ENCODE results near the gene EPB41L2.

The EPB41L2 gene

DNA sequence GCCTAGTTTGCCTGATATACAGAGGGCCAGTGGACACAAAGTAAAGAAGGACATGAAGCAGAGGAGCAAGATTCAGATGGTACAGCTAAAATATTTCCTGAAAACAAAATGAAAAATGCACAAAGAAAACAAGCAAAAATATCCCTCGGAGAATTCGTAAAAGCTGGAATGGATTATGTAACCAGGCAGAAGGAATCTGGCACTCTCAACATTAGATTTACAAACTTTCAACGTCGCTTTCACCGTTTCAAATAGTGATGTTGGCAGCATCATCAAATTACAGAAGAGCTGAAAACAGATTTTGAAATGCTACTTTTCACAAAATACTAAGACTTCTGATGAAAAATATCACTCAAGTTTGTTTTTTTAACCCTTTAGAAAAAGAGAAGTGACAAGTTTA lies 224.1 kb downstream of the EPB41L2 start:
- H3K9me3 ChIP-seq (ENCODE audit: control insufficient read depth, low read depth, low read length): no peaks in the 10 kb centered on the region
- H3K4me3 ChIP-seq (ENCODE audit: low read length): no peak overlapping the region
- H3K9ac ChIP-seq (ENCODE audit: low read length): no peak overlapping the region
- peaks cover 20% of the 10 kb centered on the region for H3K4me1 ChIP-seq (ENCODE audit: control insufficient read depth, low read depth, low read length)
- H3K27me3 ChIP-seq (ENCODE audit: control insufficient read depth, insufficient read depth, low read length): no peaks in the 10 kb centered on the region
- no peaks in the 10 kb centered on the region for H3K36me3 ChIP-seq (ENCODE audit: control insufficient read depth, low read depth, low read length)
- H3K27ac ChIP-seq (ENCODE audit: low read length): no peak overlapping the region

DNA sequence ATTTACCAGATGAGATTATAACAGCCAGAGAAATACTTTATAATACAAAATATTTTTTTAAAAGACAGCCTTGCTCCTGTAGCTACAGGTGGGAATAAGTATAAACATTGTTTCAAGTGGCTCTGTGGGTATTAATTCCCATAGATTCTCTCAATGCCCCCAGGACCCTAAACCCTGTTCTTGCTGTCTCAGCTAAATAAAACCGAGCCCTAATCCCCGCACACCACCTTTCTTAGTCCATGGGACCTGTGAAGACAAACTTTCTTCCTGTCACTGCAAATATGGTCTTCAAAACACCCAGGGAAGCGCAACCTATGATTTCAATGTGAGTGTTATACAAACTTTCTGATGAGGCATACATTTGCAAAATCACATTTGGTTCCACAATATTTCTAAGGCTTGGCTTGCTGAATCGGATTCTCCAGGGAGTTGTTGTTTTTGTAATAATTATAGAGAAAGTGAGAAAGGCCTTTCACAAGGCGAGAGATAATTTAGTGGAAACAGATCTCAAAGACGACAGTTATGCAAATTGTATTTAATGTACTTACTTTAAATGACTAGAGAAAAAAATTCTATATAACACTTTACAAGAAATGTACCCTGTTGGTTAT lies 224.7 kb downstream of the EPB41L2 start:
- H3K4me1 ChIP-seq (ENCODE audit: control insufficient read depth, low read depth, low read length): peaks cover 20% of the 10 kb centered on the region
- H3K4me3 ChIP-seq (ENCODE audit: low read length): no peak overlapping the region
- no peaks in the 10 kb centered on the region for H3K27me3 ChIP-seq (ENCODE audit: control insufficient read depth, insufficient read depth, low read length)
- no peak overlapping the region for H3K27ac ChIP-seq (ENCODE audit: low read length)
- H3K9me3 ChIP-seq (ENCODE audit: control insufficient read depth, low read depth, low read length): no peaks in the 10 kb centered on the region
- H3K9ac ChIP-seq (ENCODE audit: low read length): no peak overlapping the region
- no peaks in the 10 kb centered on the region for H3K36me3 ChIP-seq (ENCODE audit: control insufficient read depth, low read depth, low read length)

DNA sequence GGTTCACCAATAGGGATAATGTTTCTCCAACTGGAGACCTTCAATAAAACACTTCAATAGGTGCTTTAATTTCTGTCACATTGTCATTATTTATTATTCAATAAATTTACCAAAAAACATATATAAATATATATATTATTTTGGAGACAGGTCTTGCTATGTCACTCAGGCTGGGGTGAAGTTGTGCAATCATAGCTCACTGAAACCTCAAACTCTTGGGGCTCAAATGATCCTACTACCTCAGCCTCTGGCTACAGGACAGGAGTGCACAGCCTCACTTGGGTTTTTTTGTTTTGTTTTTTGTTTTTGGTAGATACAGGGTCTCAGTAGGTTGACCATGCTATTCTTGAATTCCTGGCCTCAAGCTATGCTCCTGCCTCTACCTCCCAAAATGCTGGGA lies 226.0 kb downstream of the EPB41L2 start:
- Histone ChIP-seq H3K27me3 (ENCODE audit: control insufficient read depth, insufficient read depth, low read length) (no peaks in the 10 kb centered on the region), H3K4me3 (ENCODE audit: low read length) (no peak overlapping the region), H3K36me3 (ENCODE audit: control insufficient read depth, low read depth, low read length) (no peaks in the 10 kb centered on the region), H3K9ac (ENCODE audit: low read length) (no peak overlapping the region), H3K4me1 (ENCODE audit: control insufficient read depth, low read depth, low read length) (peaks cover 20% of the 10 kb centered on the region), H3K27ac (ENCODE audit: low read length) (no peak overlapping the region), H3K9me3 (ENCODE audit: control insufficient read depth, low read depth, low read length) (no peaks in the 10 kb centered on the region)

DNA sequence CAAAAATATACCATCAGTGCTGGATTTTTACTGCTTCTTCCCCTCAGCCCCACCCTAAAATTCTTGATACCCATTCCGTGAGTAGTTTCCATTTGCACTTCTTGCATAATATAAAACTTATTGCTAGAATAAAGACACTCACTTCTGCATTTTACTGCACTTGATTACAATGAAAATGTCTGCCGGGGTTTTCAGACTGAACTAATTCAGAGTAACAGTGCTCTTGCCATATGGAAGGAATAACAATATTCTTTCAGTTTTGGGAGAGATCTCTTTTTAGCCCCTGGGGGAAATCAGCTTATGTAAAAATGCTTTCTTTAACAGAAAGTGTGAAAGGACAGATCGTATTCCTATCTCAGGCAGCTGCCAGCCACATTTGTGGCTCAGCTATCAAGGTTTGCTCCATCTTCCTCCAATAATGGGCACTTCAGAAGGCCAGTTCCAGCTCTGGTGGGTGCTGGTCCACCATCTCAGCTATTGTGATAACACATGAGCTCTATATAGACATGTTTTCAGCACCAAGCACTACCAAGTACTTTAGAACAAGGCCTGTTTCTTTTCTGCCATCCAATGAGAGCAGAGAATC lies 226.9 kb downstream of the EPB41L2 start:
- H3K9me3 ChIP-seq (ENCODE audit: control insufficient read depth, low read depth, low read length): no peaks in the 10 kb centered on the region
- no peaks in the 10 kb centered on the region for H3K36me3 ChIP-seq (ENCODE audit: control insufficient read depth, low read depth, low read length)
- no peaks in the 10 kb centered on the region for H3K27me3 ChIP-seq (ENCODE audit: control insufficient read depth, insufficient read depth, low read length)
- H3K9ac ChIP-seq (ENCODE audit: low read length): no peak overlapping the region
- H3K27ac ChIP-seq (ENCODE audit: low read length): no peak overlapping the region
- peaks cover 20% of the 10 kb centered on the region for H3K4me1 ChIP-seq (ENCODE audit: control insufficient read depth, low read depth, low read length)
- H3K4me3 ChIP-seq (ENCODE audit: low read length): no peak overlapping the region

DNA sequence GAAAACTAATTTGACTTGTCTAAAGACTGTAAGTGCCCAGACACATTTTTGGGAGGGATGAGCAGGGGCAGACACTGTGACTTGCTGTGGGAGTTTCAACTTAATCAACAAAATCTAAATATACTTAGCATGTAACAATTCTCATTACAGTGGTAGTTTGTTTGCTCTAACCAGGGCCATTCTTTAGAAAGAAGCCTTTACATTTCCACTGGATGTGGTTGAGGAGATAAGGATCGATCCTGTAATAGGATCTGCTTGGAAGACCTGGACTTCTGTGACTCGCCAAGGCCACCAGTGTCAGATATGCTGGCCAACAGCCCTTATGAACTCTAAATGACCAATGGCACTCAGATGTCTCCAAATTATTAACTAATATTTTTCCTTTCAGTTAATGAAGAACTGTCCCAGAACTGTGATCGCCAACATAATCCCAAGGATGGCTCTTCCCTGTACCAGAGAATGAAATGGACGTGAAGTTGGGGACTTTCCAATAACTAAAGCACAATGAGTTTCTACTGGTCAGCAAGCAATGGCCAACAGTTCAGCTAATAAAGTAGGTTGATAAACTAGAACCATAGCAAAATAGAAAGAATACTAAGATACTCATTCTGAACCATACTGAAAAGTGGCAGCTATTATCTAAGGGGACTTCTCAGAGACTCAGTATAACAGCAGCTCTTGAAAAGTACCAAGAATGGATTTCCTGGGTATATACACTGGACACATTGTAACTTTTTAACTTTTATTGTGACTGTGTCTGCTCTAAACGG lies 228.4 kb downstream of the EPB41L2 start:
- Histone ChIP-seq H3K9me3 (ENCODE audit: control insufficient read depth, low read depth, low read length) (no peaks in the 10 kb centered on the region), H3K4me1 (ENCODE audit: control insufficient read depth, low read depth, low read length) (peaks cover 8% of the 10 kb centered on the region)

DNA sequence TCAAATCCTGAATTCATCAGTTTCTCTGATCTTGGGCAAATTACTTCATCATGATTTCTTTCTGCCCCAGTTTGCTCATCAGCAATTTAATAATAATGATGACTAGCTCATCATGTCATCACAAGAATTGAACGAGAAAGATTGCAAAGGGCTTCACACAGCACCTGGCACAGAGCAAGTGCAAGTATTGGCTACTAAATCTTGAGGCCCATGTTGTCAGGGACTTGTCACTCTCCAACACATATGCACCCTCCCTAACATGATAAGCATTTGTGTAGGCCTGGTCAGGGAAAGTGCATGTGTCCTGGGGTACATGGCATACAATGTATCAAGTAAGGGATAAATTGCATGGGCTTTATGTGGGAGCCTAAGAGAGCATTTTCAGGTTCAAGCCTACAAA lies 229.5 kb downstream of the EPB41L2 start:
- Histone ChIP-seq H3K9me3 (ENCODE audit: control insufficient read depth, low read depth, low read length) (no peaks in the 10 kb centered on the region), H3K36me3 (ENCODE audit: control insufficient read depth, low read depth, low read length) (no peaks in the 10 kb centered on the region), H3K4me3 (ENCODE audit: low read length) (no peak overlapping the region), H3K27me3 (ENCODE audit: control insufficient read depth, insufficient read depth, low read length) (no peaks in the 10 kb centered on the region), H3K27ac (ENCODE audit: low read length) (no peak overlapping the region), H3K4me1 (ENCODE audit: control insufficient read depth, low read depth, low read length) (no peaks in the 10 kb centered on the region), H3K9ac (ENCODE audit: low read length) (no peak overlapping the region)

More for the DNA sequence above, 228.4 kb downstream of the EPB41L2 start:
- Histone ChIP-seq H3K27me3 (ENCODE audit: control insufficient read depth, insufficient read depth, low read length) (no peaks in the 10 kb centered on the region), H3K9ac (ENCODE audit: low read length) (no peak overlapping the region), H3K36me3 (ENCODE audit: control insufficient read depth, low read depth, low read length) (no peaks in the 10 kb centered on the region), H3K4me3 (ENCODE audit: low read length) (no peak overlapping the region), H3K27ac (ENCODE audit: low read length) (no peak overlapping the region)

DNA sequence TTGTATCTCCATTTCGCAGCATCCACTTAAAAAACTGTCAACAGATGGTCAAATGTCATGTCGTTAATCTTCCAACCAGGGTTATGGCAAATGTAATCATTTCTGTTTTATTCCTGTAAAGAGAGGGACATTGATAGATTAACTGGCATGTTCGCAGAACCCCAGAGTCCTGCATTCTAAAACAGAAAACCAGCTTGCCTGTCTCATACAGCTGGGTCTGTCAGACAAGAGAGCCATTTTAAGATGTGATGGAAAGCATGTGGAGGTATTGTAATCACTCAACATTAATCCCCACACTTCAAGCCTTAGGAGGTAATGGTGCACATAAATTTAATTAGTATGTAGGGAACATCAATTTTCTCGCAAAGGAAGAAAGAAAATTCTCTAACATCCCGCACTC lies 231.4 kb downstream of the EPB41L2 start:
- no peaks in the 10 kb centered on the region for H3K9me3 ChIP-seq (ENCODE audit: control insufficient read depth, low read depth, low read length)
- H3K27me3 ChIP-seq (ENCODE audit: control insufficient read depth, insufficient read depth, low read length): no peaks in the 10 kb centered on the region
- no peaks in the 10 kb centered on the region for H3K4me1 ChIP-seq (ENCODE audit: control insufficient read depth, low read depth, low read length)

DNA sequence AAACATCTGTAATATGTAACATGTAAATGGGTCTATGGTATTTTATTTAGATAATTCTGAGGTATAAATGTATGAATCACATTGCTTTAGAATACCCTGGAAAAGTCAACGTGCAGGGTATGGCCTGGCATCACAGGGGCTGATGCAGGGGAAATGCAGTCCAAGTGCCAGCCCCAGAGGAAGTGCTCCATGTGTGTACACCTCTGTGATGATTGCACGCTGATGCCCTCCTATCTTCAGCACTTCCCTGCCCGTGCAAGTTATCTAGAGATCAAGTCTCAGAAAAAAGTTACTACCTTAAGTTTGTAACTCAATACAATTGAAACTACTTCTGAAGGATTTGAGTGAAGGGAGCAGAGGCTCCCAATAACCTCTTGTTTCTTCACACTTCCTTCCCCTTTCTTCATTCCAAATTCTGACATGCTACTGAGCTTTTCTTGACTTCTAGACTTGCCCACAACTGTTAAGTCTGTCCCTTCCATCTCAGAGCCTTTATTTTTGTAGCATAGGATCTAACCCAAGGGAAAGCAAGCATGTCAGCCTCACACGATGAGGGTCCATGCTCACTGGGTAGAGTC lies 233.6 kb downstream of the EPB41L2 start:
- peaks cover 11% of the 10 kb centered on the region for H3K4me1 ChIP-seq (ENCODE audit: control insufficient read depth, low read depth, low read length)
- no peak overlapping the region for H3K9ac ChIP-seq (ENCODE audit: low read length)
- H3K27ac ChIP-seq (ENCODE audit: low read length): no peak overlapping the region
- H3K27me3 ChIP-seq (ENCODE audit: control insufficient read depth, insufficient read depth, low read length): no peaks in the 10 kb centered on the region
- no peaks in the 10 kb centered on the region for H3K9me3 ChIP-seq (ENCODE audit: control insufficient read depth, low read depth, low read length)
- H3K4me3 ChIP-seq (ENCODE audit: low read length): no peak overlapping the region
- H3K36me3 ChIP-seq (ENCODE audit: control insufficient read depth, low read depth, low read length): no peaks in the 10 kb centered on the region

More for the DNA sequence above, 231.4 kb downstream of the EPB41L2 start:
- H3K9ac ChIP-seq (ENCODE audit: low read length): no peak overlapping the region
- H3K36me3 ChIP-seq (ENCODE audit: control insufficient read depth, low read depth, low read length): no peaks in the 10 kb centered on the region
- no peak overlapping the region for H3K4me3 ChIP-seq (ENCODE audit: low read length)
- H3K27ac ChIP-seq (ENCODE audit: low read length): no peak overlapping the region

DNA sequence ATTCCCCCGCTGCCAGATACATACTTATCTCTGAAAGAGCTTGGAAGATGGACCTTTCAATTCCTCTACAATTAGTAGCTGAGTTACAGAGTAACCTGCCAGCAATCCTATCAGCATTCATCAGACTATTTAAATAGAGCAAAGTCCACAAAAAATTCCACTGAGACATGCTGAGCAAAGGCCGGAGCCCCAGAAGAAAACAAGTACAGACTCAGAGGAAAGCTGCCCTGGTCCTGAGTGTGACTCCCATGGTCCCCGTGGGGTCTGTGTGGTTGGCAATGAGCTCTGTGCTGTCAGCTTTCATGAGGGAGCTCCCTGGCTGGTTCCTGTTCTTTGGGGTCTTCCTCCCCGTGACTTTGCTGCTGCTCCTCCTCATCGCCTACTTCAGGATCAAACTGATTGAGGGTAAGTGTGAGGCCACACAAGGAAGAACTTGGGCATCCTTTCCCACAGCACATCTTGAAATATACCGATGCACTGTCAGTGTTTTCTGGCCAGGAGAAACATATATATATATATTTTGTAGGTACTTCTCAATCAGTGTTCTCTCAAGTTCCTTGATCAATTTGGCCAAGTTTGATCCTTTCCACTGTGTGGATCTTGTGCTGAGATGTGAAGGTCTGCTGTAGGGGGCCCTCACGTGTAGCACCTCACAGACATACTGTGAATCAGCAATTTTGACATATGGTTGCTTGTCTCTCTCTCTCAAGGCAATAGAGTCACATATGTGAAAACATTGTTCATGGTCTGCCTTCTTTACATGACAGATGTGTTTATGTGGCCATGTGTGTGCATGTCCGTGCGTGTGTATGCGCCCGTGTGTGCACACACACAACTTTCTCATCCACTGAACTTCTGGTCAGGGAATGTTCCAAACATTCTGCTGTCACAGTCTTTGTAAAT lies 235.5 kb downstream of the EPB41L2 start, which contains the start of gene SMLR1:
Gene SMLR1 (plus strand): TSS at position 160 of the 903 bp plus-strand sequence. CDS start 8 bp downstream, at position 168.
- Histone ChIP-seq H3K4me3 (ENCODE audit: low read length) (no peak within 1 kb of the TSS), H3K9ac (ENCODE audit: low read length) (no peak within 1 kb of the TSS), H3K4me1 (ENCODE audit: control insufficient read depth, low read depth, low read length) (peaks cover 11% of the 10 kb centered on the region), H3K36me3 (ENCODE audit: control insufficient read depth, low read depth, low read length) (no peaks in the 10 kb centered on the region), H3K27me3 (ENCODE audit: control insufficient read depth, insufficient read depth, low read length) (no peaks in the 10 kb centered on the region), H3K9me3 (ENCODE audit: control insufficient read depth, low read depth, low read length) (no peaks in the 10 kb centered on the region), H3K27ac (ENCODE audit: low read length) (no peak within 1 kb of the TSS)

DNA sequence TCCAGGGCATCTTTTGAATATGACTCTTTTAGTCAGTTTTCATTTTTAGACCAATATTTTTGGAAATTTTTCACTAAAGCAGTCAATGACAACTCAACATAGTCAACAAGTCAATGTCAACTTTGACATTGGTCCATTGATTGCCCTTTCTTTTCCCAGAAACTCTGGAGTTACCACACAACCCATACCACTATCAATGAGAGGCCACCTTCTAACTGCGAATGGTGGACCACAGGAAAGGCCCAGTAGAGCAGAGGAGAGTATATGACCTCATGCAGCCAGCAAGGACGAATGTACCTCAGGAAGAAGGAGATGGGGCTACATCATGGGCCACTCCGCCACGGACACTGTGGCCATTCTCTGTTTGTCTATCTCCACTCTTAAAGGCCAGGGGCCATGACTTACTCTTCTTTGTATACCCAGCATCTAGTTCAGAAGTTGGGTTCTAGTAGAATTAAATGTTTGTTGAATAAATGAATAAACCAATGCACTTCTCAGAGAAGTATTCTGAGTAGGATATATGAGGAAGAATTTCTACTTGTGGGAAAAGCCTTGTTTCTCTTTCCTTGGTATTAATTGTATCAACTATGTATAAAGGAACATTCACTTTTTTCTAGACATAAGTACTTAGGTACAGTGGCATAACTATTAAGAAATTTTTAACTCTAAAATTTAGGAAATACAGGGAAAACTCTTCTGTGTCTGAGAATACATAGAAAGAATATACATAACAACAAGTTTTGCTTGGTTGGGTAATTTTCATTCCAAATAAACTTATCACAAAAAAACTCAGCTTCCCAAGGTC lies 236.4 kb downstream of the EPB41L2 start:
- H3K27me3 ChIP-seq (ENCODE audit: control insufficient read depth, insufficient read depth, low read length): no peaks in the 10 kb centered on the region
- H3K36me3 ChIP-seq (ENCODE audit: control insufficient read depth, low read depth, low read length): no peaks in the 10 kb centered on the region
- H3K27ac ChIP-seq (ENCODE audit: low read length): no peak overlapping the region
- H3K9ac ChIP-seq (ENCODE audit: low read length): no peak overlapping the region
- peaks cover 11% of the 10 kb centered on the region for H3K4me1 ChIP-seq (ENCODE audit: control insufficient read depth, low read depth, low read length)
- no peak overlapping the region for H3K4me3 ChIP-seq (ENCODE audit: low read length)
- no peaks in the 10 kb centered on the region for H3K9me3 ChIP-seq (ENCODE audit: control insufficient read depth, low read depth, low read length)
